ENCODE measurements around the gene C2CD3. TPM values are rescaled to one million over a fixed set of nuclear protein-coding genes. Genes with fewer than 3 reads are reported as not detected.
A peak's percentile ranks its signal among the peaks of the same experiment; 100 is the strongest.

The C2CD3 gene
- total and polyA plus RNA-seq, 2 of the 4 experiments (the other 2 are of a cell fraction), result 11.1 to 19.2 TPM

- no peak within 1 kb of the TSS for H3K14ac ChIP-seq (replicated peaks; ENCODE audit: low read depth, low read length)
- H3K18ac ChIP-seq (ENCODE audit: low read depth, low read length), result no peak within 1 kb of the TSS
- no peaks in the 10 kb centered on the region for H3K27me3 ChIP-seq (ENCODE audit: control insufficient read depth, insufficient read depth, low read length)
- H2BK120ac ChIP-seq (ENCODE audit: low read depth, low read length), result no peak within 1 kb of the TSS
- H3K23ac ChIP-seq (ENCODE audit: low read depth, low read length), result no peak within 1 kb of the TSS
- no peak within 1 kb of the TSS for H3K4ac ChIP-seq (ENCODE audit: low read depth, low read length)
- ChIA-PET POLR2A (ENCODE audit: unreplicated experiment) (interaction anchor here (1.2 kb wide), 1 partner anchor 9 kb away, joined by 3 read pairs; no protein-coding TSS in a partner anchor), CTCF (no interaction called here)
- H3K4me1 ChIP-seq (ENCODE audit: control insufficient read depth, insufficient read depth, low read length), result no peaks in the 10 kb centered on the region; the same call in 1 of the 2 replicates
- DNase-seq (no peak), ATAC-seq (ENCODE audit: low read depth) (no peak)
- BruUV-seq (replicated peaks), result no TSS peak
- intact Hi-C loops (cut with micrococcal nuclease), result no loop called here
- H2BK5ac ChIP-seq (ENCODE audit: low read depth, low read length, poor library complexity, severe bottlenecking), result no peak within 1 kb of the TSS
- no peaks in the 10 kb centered on the region for H3K9me3 ChIP-seq (ENCODE audit: control insufficient read depth, insufficient read depth, low read length)
- H3K9ac ChIP-seq (ENCODE audit: low read depth, low read length), result no peak within 1 kb of the TSS
- H2BK15ac ChIP-seq (ENCODE audit: low read depth, low read length), result no peak within 1 kb of the TSS
- no peak within 1 kb of the TSS for H4K8ac ChIP-seq (ENCODE audit: low read depth in 2 of 2, low read length in 2 of 2)
- in situ Hi-C loops (cut with MboI; ENCODE audit: low sequenced_read_pairs), result no loop called here
- H3K79me1 ChIP-seq (ENCODE audit: low read depth in 1 of 2, low read length in 2 of 2), result no peaks in the 10 kb centered on the region
- H3K56ac ChIP-seq (ENCODE audit: extremely low read depth, insufficient read depth, low read length), result no peak within 1 kb of the TSS
- peak within 1 kb of the TSS; percentile 27 for H2AFZ ChIP-seq (replicated peaks; ENCODE audit: low read length, poor library complexity)
- H4K20me1 ChIP-seq (ENCODE audit: insufficient read depth, low read length), result no peaks in the 10 kb centered on the region; the same call in 1 of the 2 replicates
- H3K4me2 ChIP-seq (ENCODE audit: low read depth, low read length), result no peak within 1 kb of the TSS
- TF ChIP-seq NFE2L2 (IDR thresholded peaks at IDR 0.05; ENCODE audit: low read depth, low read length), result no peak
- no peak for TF ChIP-seq MAZ (IDR thresholded peaks at IDR 0.05; ENCODE audit: borderline replicate concordance, low read depth, low read length)
- TF ChIP-seq MXI1 (IDR thresholded peaks at IDR 0.05; ENCODE audit: borderline replicate concordance, low read depth, low read length), result no peak
- TF ChIP-seq MAFK (IDR thresholded peaks at IDR 0.05; ENCODE audit: low read depth, low read length), result no peak
- TF ChIP-seq USF2 (IDR thresholded peaks at IDR 0.05; ENCODE audit: low read depth, low read length), result no peak
- TF ChIP-seq POLR2A (IDR thresholded peaks at IDR 0.05; ENCODE audit: low read depth, low read length), result no peak
- no peak for TF ChIP-seq RFX5 (IDR thresholded peaks at IDR 0.05; ENCODE audit: low read depth, low read length)
- no peak for TF ChIP-seq CEBPB (IDR thresholded peaks at IDR 0.05; ENCODE audit: low read depth, low read length)
- no peak within 1 kb of the TSS for H2AK5ac ChIP-seq (ENCODE audit: low read depth, low read length)
- H4K91ac ChIP-seq (ENCODE audit: insufficient read depth, low read depth, low read length), result no peak within 1 kb of the TSS
- H3K36me3 ChIP-seq (ENCODE audit: control insufficient read depth, insufficient read depth, low read length), result peaks cover 3% of the 10 kb centered on the region
- H3K9me1 ChIP-seq (ENCODE audit: insufficient read depth, low read length), result 0 out of 2 replicates have a peak, but pooled peaks cover 5% of the 10 kb centered on the region
- no peak within 1 kb of the TSS for H3K27ac ChIP-seq (ENCODE audit: insufficient read depth, low read length)
- H2BK20ac ChIP-seq (ENCODE audit: low read depth, low read length), result no peak within 1 kb of the TSS
- WGBS, 2 experiments (ENCODE audit: extremely low coverage in 2 of 2, insufficient read length in 1 of 2), result no CpG with 5 or more reads among the region's 9 CpGs
- H3K4me3 ChIP-seq (ENCODE audit: insufficient read depth, low read depth, low read length), result no peak within 1 kb of the TSS
- H2AK9ac ChIP-seq (replicated peaks; ENCODE audit: low read depth, low read length, poor library complexity), result no peak within 1 kb of the TSS
- dilution Hi-C loops (cut with HindIII; ENCODE audit: low sequenced_read_pairs, unreplicated experiment), result no loop called here
- no peak within 1 kb of the TSS for H4K5ac ChIP-seq (ENCODE audit: low read depth, low read length)
These were observed 162.2 kb downstream of the C2CD3 start, which contains the start of gene UCP3 for GRCh38 chr11:74008373-74009229. UCP3 (minus strand) TSS chr11:74009085; CDS start chr11:74007042, 2,043 bp downstream.
